Keratinocyte (primary cell): ENCODE results near the gene PLEKHG2. TPM values are rescaled to one million over a fixed set of nuclear protein-coding genes. Genes with fewer than 3 reads are reported as not detected.

Source experiments
- DNase-seq: peaks from one replicate; pipeline ENCODE4 v3.0.0-alpha.2; 2011; ENCODE audit warnings: low read depth, missing footprints, low spot score
- FAIRE-seq: peaks from 2 replicates; lab custom pipeline; 2011; peaks lifted over from hg19 to GRCh38; lab: Jason Lieb, UNC
- H2AFZ ChIP-seq: 2 replicates; pipeline ENCODE4 v1.6.0; 2012; ENCODE audit warnings: low read length, control low read depth, inconsistent platforms; ENCODE audit not compliant: control insufficient read depth
- H3K27ac ChIP-seq: 2 replicates; pipeline ENCODE4 v1.5.1; 2011; ENCODE audit warnings: low read length; ENCODE audit not compliant: control insufficient read depth, insufficient read depth
- H3K27me3 ChIP-seq: 3 replicates; pipeline ENCODE4 v1.6.0; 2011; ENCODE audit warnings: low read length; ENCODE audit not compliant: control insufficient read depth, insufficient read depth; ENCODE audit errors: extremely low read depth
- H3K36me3 ChIP-seq, 2 experiments: 2 replicates in 1 of 2; 3 replicates in 1 of 2; pipeline ENCODE4 v1.5.1; 2011; ENCODE audit warnings: low read length in 2 of 2, mild to moderate bottlenecking in 1 of 2; ENCODE audit not compliant: control insufficient read depth in 2 of 2, insufficient read depth in 2 of 2; ENCODE audit errors: extremely low read depth in 1 of 2
- H3K4me1 ChIP-seq: 3 replicates; pipeline ENCODE4 v1.5.1; 2011; ENCODE audit warnings: low read length; ENCODE audit not compliant: control insufficient read depth, insufficient read depth; ENCODE audit errors: extremely low read depth
- H3K4me2 ChIP-seq: 3 replicates; pipeline ENCODE4 v1.6.0; 2011; ENCODE audit warnings: low read depth, low read length; ENCODE audit not compliant: control insufficient read depth, insufficient read depth; ENCODE audit errors: extremely low read depth
- H3K4me3 ChIP-seq, 3 experiments: fragments of 200-600 bp in 1 of 3; sonication (generic) in 1 of 3; 2 replicates in 2 of 3; 3 replicates in 1 of 3; pipeline ENCODE4 v1.5.1; 2011 to 2016; ENCODE audit warnings: low read length in 3 of 3, mild to moderate bottlenecking in 3 of 3, control low read depth in 2 of 3, inconsistent platforms in 1 of 3, low read depth in 1 of 3, mixed read lengths in 1 of 3, mixed run types in 1 of 3, moderate library complexity in 1 of 3; ENCODE audit not compliant: control insufficient read depth in 2 of 3, insufficient read depth in 2 of 3; ENCODE audit errors: extremely low read depth in 1 of 3
- H3K79me2 ChIP-seq: 2 replicates; pipeline ENCODE4 v1.6.0; 2012; ENCODE audit warnings: low read length; ENCODE audit not compliant: control insufficient read depth, insufficient read depth
- H3K9ac ChIP-seq: 3 replicates; pipeline ENCODE4 v1.6.0; 2011; ENCODE audit warnings: low read length; ENCODE audit not compliant: control insufficient read depth, insufficient read depth; ENCODE audit errors: extremely low read depth
- H3K9me1 ChIP-seq: 3 replicates; pipeline ENCODE4 v1.6.0; 2011; ENCODE audit warnings: low read length; ENCODE audit not compliant: control insufficient read depth, insufficient read depth; ENCODE audit errors: extremely low read depth
- H3K9me3 ChIP-seq: 2 replicates; pipeline ENCODE4 v1.5.1; 2012; ENCODE audit warnings: low read depth, low read length; ENCODE audit not compliant: control insufficient read depth
- H4K20me1 ChIP-seq: 3 replicates; pipeline ENCODE4 v1.6.0; 2011; ENCODE audit warnings: low read length; ENCODE audit not compliant: control insufficient read depth, insufficient read depth; ENCODE audit errors: extremely low read depth
- EZH2 ChIP-seq: IDR thresholded peaks from one replicate; pipeline ENCODE4 v1.6.1; 2012; ENCODE audit warnings: inconsistent platforms, mild to moderate bottlenecking, low read length, moderate library complexity
- dilution Hi-C: fragments of 300-500 bp; cut with MboI; formaldehyde crosslinking; loops from one replicate; pipeline ENCODE4 v1.7.0; 2020; ENCODE audit warnings: low sequenced_read_pairs; ENCODE audit not compliant: extremely low pct_ligation_motif_present
- polyA plus RNA-seq, 5 experiments: library from polyadenylated mRNA; depleted of rRNA in 3 of 5; stranded (reverse) in 3 of 5; stranded (forward) in 1 of 5; unstranded in 1 of 5; fragments of >200 nt; gene quantifications; 1 replicate in 1 of 5; 2 replicates in 3 of 5; 3 replicates in 1 of 5; pipeline versions ENCODE4 v1.2.1 to v1.2.3, GENCODE V29; 2011 to 2012; ENCODE audit warnings: missing spikeins in 2 of 5, low read depth in 1 of 5, low replicate concordance in 1 of 5
- TF ChIP-seq, protein P1 (sequence below), 3 experiments: IDR thresholded peaks in 1 of 3; conservative IDR thresholded peaks in 1 of 3; optimal IDR thresholded peaks in 1 of 3; 2 replicates in 2 of 3; 3 replicates in 1 of 3; pipeline versions ENCODE3 to v1.5.1; 2011; ENCODE audit warnings: low read length in 3 of 3, mild to moderate bottlenecking in 3 of 3, moderate library complexity in 2 of 3, control low read depth in 1 of 3, inconsistent platforms in 1 of 3; ENCODE audit not compliant: insufficient read depth in 2 of 3; ENCODE audit errors: extremely low read depth in 1 of 3

Gene PLEKHG2
- polyA plus RNA-seq, 1 donor (not counting 4 experiments of a cell fraction or from before 2014, with no cell fraction given), result 5.2 TPM

DNA sequence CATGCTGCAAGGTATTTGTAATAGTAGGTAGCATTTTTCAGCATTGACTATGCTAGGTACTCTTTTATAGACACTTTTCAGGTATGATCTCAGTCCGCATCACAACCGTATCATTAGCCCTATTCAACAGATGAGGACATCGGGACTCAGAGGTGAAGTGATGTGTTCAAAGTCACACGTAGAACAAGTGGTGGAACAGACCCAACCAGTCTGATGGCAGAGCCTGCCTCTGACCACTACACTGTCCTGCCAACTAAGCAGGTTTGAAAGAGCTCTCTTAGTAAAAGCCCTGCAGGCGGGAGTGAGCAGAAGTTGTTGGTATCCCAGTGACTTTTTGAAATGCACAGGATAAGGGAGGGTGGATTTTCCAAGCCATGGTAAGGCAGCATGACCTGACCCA lies 41.7 kb upstream of the PLEKHG2 start:
- Histone ChIP-seq H3K4me1 (no peaks in the 10 kb centered on the region), H3K79me2 (no peaks in the 10 kb centered on the region)
- TF ChIP-seq, protein P1, sequence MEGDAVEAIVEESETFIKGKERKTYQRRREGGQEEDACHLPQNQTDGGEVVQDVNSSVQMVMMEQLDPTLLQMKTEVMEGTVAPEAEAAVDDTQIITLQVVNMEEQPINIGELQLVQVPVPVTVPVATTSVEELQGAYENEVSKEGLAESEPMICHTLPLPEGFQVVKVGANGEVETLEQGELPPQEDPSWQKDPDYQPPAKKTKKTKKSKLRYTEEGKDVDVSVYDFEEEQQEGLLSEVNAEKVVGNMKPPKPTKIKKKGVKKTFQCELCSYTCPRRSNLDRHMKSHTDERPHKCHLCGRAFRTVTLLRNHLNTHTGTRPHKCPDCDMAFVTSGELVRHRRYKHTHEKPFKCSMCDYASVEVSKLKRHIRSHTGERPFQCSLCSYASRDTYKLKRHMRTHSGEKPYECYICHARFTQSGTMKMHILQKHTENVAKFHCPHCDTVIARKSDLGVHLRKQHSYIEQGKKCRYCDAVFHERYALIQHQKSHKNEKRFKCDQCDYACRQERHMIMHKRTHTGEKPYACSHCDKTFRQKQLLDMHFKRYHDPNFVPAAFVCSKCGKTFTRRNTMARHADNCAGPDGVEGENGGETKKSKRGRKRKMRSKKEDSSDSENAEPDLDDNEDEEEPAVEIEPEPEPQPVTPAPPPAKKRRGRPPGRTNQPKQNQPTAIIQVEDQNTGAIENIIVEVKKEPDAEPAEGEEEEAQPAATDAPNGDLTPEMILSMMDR (optimal IDR thresholded peaks at IDR 0.05 in 1 of 3, IDR thresholded peaks at IDR 0.05 in 1 of 3, conservative IDR thresholded peaks at IDR 0.05 in 1 of 3; ENCODE audit: extremely low read depth in 1 of 3, insufficient read depth in 2 of 3, low read length in 3 of 3), result no peak
- TF ChIP-seq EZH2, result no peak

DNA sequence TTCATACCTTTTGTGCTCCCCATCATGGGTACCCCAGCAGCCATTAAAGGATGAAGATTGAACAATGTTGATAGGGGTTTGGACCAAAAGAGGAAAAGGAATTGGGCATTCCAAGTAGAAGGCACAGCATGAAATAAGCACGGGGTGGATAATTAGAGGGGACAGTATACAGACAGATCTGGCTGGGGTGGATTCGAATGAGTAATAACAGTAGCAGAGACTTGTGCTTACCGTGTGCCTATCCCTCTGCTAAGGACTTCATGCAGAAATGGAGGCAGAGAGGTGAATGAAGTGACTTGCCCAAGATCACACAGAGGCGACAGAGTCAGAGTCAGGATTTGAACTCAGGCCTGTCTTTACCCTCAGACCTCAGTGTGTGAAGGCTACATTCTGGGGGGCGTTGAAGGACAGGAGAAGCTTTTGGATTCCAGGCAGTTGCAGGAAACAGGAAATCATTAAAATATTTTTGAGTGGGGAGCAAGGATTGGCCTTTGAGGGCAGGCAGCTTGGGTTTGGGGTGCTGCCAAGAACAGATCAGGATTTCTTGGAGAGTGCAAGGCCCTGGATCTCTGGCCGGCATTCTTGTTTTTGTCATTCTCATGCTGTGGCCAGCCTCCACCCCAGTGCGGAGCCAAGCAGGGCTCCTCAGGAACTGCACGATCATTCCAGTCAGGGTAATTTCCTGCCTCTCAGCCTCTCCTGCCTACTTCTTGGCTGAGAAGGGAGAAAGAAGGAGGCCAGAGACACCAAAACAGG lies 40.2 kb upstream of the PLEKHG2 start:
- Histone ChIP-seq H3K27me3 (no peaks in the 10 kb centered on the region), H4K20me1 (no peaks in the 10 kb centered on the region), H3K9ac (no peak overlapping the region), H3K4me2 (no peak overlapping the region), H3K4me3 (no peak overlapping the region), H3K79me2 (no peaks in the 10 kb centered on the region), H3K27ac (no peak overlapping the region), H3K36me3 (peaks cover 41 to 47% of the 10 kb centered on the region in 2 experiments), H2AFZ (no peak overlapping the region), H3K9me1 (no peaks in the 10 kb centered on the region), H3K9me3 (no peaks in the 10 kb centered on the region), H3K4me1 (no peaks in the 10 kb centered on the region)
- FAIRE-seq (no peak), DNase-seq (no peak)
- dilution Hi-C loops, result no loop called here
- TF ChIP-seq, protein P1 (optimal IDR thresholded peaks at IDR 0.05 in 1 of 3, IDR thresholded peaks at IDR 0.05 in 1 of 3, conservative IDR thresholded peaks at IDR 0.05 in 1 of 3; ENCODE audit: extremely low read depth in 1 of 3, insufficient read depth in 2 of 3, low read length in 3 of 3), result no peak
- TF ChIP-seq EZH2, result no peak

More for the DNA sequence above, 41.7 kb upstream of the PLEKHG2 start:
- Histone ChIP-seq H3K4me2 (no peak overlapping the region), H3K4me3 (no peak overlapping the region), H3K27me3 (no peaks in the 10 kb centered on the region), H3K9ac (no peak overlapping the region), H3K9me1 (no peaks in the 10 kb centered on the region), H4K20me1 (no peaks in the 10 kb centered on the region), H3K36me3 (peaks cover 30 to 32% of the 10 kb centered on the region in 2 experiments), H3K27ac (no peak overlapping the region), H2AFZ (no peak overlapping the region), H3K9me3 (no peaks in the 10 kb centered on the region)
- no peak for FAIRE-seq
- dilution Hi-C loops, result no loop called here
- DNase-seq, result no peak
